AML-193 (cell line): Measurements from ENCODE around the gene ZBTB33.

Experiments
- DNase-seq, 2 experiments: peaks; one replicate each; lab custom pipeline; 2025; lab: John Stamatoyannopoulos, UW

ZBTB33 gene

DNA sequence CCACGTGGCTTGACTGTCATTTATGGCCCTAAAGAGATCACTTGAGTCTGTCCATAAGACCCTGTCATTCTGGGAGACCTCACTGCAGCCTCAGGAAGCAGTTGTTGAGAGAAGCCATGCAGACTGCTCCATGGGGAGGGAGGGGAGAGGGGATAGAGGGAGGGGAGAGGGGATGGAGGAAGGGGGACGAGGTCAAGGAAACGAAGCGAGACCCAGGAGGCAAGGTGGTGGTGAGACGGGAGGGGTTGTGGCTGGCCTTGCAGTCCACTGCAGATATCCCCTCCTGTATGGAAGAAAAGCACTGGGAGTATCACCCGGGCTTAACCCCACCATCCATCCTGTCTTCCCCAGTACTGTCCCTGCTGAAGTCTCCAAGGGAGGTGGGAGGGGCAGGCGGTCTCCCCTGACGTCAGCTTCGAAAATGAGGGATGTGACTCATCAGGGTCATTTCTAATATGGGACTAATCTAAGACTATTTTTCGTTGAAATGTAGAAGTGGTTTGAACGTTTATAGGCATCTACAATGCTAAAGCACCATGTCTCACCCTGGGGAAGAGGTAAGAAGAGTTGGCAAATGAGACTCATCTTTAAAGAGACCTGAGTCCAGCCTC lies 55.0 kb downstream of the ZBTB33 start:
- no peak for DNase-seq

DNA sequence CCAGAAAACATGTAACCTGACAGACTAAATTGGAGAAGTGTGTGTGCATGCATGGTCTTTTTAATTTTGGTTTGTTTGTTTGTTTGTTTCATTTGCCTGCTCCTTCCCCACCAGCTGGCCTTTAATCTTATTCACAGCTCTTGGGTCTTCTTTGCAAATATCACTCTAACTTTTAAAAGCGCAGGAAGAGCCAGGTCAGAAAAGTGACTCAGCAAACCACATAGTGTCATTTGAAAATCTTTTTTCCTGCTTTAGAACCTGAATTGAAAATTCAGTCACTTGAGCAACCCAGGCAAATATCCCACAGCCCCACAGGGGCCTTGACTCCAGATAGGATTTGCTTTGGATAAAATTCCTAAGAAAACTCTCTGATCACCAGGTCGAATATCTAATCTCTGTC lies 56.0 kb downstream of the ZBTB33 start:
- DNase-seq, result peak; percentile 2 to 3
